Stimulated activated naive CD8-positive, alpha-beta T cell treated with anti-CD3 and anti-CD28 coated beads, Interleukin-15, Interleukin-2, amounts not matched to agents 100 ng/mL and 50 ng/mL, for 24 hours (primary cell): Measurements from ENCODE around the gene GNAT3.

Experiments used
- H3K27ac Mint-ChIP-seq: one replicate; pipeline ENCODE4 v1.8.0; 2021; ENCODE audit warnings: mild to moderate bottlenecking, mixed read lengths
- H3K27me3 Mint-ChIP-seq: one replicate; pipeline ENCODE4 v1.8.0; 2021; ENCODE audit warnings: mixed read lengths
- H3K36me3 Mint-ChIP-seq: one replicate; pipeline ENCODE4 v1.8.0; 2021; ENCODE audit warnings: low read depth, mixed read lengths
- H3K4me1 Mint-ChIP-seq: one replicate; pipeline ENCODE4 v1.8.0; 2021; ENCODE audit warnings: low read depth, mixed read lengths
- H3K4me3 Mint-ChIP-seq: one replicate; pipeline ENCODE4 v1.8.0; 2021; ENCODE audit warnings: mild to moderate bottlenecking, mixed read lengths
- H3K9me3 Mint-ChIP-seq: one replicate; pipeline ENCODE4 v1.8.0; 2021; ENCODE audit warnings: mixed read lengths

The GNAT3 gene

DNA sequence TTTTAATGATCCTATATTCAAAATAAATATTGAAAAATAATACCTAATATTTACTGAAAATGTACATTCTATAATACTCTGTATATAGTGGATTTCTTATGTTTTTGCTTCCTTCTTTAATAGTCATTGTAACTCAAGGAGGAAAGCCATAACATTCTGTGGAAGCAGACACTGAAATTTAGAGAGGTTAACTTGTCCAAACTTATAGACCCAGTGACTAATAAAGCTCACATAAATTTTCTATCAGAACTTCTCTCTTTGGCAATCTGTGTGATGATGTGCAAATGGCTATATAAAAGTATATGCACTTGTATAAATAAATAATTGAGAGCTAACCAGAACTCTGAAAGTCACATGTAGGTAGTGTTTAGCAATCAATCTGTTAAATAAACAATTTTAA is 26.1 kb downstream of the GNAT3 start:
- no peaks in the 10 kb centered on the region for H3K36me3 Mint-ChIP-seq
- H3K4me1 Mint-ChIP-seq, result no peaks in the 10 kb centered on the region
- no peak overlapping the region for H3K4me3 Mint-ChIP-seq
- no peaks in the 10 kb centered on the region for H3K9me3 Mint-ChIP-seq
- H3K27ac Mint-ChIP-seq, result no peak overlapping the region
- no peaks in the 10 kb centered on the region for H3K27me3 Mint-ChIP-seq

DNA sequence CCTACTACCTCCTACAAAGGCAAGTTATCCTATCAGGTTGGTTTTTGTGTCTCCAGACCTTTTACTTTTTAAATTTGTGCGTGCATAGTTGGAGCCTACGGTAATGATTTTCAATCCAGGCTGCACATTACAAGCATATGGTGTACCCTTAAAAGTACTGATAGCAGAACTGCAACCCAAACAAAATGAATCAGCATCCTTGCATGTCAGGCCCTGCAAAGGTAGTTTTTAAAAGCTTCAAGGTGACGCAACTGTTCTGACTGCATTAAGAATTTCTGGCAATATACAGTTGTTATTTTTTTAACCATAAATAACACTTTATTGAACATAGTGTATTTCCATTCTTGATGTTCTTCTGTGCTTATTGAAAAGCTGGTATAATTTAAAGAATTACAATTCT is 28.9 kb downstream of the GNAT3 start:
- Mint-ChIP-seq H3K27me3 (no peaks in the 10 kb centered on the region), H3K4me1 (no peaks in the 10 kb centered on the region), H3K9me3 (no peaks in the 10 kb centered on the region), H3K27ac (no peak overlapping the region), H3K4me3 (no peak overlapping the region), H3K36me3 (no peaks in the 10 kb centered on the region)

DNA sequence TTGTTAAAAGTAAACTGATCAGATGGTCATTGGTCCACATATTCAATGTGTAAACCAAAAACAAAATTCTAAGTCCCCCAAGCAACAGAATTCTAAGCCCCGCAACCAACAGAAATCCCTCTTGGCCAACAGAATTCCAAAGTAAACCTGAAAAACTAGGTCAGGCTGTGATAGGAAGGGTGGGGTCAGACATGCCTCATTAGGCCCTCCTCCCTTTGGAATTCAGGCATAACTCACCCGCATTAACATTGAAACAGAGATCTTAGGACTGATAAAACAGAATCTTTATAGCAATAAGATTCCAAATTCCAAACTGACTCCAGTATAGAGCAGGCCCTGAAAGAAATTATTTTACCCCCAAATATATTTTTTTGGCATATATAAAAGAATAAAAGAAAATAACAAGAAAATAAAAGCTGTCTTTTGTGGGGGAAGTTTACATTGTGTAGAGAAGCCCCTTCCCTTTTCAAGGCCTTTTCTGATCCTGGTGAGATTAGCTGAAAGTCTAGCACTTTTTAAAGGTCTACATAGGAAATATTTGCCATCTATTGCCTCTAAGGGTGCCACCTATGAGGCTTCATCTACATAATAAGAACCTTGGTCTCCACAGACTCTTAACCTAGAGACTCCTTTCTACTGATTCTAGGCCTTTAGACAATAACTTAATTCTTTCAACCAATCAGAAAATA is 30.5 kb downstream of the GNAT3 start:
- Mint-ChIP-seq H3K4me1 (no peaks in the 10 kb centered on the region), H3K9me3 (no peaks in the 10 kb centered on the region), H3K27me3 (no peaks in the 10 kb centered on the region), H3K4me3 (no peak overlapping the region), H3K27ac (no peak overlapping the region), H3K36me3 (no peaks in the 10 kb centered on the region)

DNA sequence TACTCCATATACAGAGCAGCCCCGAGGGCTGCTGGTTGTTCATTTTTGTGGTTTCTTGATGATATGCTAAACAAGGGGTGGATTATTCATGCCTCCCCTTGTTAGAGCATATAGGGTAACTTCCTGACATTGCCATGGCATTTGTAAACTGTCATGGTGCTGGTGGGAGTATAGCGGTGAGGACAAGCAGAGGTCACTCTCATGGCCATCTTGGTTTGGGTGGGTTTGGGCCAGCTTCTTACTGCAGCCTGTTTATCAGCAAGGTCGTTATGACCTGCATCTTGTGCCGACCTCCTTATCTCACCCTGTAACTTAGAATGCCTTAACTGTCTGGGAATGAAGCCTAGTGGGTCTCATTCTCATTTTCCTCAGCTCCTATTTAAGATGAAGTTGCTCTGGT is 31.3 kb downstream of the GNAT3 start:
- no peak overlapping the region for H3K27ac Mint-ChIP-seq
- H3K9me3 Mint-ChIP-seq, result no peaks in the 10 kb centered on the region
- H3K4me3 Mint-ChIP-seq, result no peak overlapping the region
- no peaks in the 10 kb centered on the region for H3K36me3 Mint-ChIP-seq
- H3K4me1 Mint-ChIP-seq, result no peaks in the 10 kb centered on the region
- H3K27me3 Mint-ChIP-seq, result no peaks in the 10 kb centered on the region

DNA sequence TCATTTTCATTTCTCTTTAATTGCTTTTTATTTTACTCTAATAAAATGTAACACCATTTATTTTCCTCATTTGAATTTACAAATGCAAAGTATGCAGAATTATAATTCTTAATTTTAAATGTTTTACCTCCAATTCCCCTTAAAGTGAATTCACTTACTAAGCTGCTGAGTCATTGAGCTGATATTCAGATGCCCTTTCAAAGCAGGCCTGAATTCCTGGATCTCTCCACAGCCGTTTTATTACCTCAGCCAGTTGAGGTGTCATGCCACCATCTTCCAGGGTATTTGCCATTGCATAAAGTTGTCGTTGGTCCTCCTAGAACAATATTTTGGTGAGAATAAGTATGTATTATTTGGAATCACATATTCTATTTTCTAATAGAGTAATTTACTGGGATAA is 33.2 kb downstream of the GNAT3 start:
- no peaks in the 10 kb centered on the region for H3K9me3 Mint-ChIP-seq
- no peaks in the 10 kb centered on the region for H3K27me3 Mint-ChIP-seq
- H3K27ac Mint-ChIP-seq, result no peak overlapping the region
- H3K4me3 Mint-ChIP-seq, result no peak overlapping the region
- no peaks in the 10 kb centered on the region for H3K4me1 Mint-ChIP-seq
- H3K36me3 Mint-ChIP-seq, result no peaks in the 10 kb centered on the region

DNA sequence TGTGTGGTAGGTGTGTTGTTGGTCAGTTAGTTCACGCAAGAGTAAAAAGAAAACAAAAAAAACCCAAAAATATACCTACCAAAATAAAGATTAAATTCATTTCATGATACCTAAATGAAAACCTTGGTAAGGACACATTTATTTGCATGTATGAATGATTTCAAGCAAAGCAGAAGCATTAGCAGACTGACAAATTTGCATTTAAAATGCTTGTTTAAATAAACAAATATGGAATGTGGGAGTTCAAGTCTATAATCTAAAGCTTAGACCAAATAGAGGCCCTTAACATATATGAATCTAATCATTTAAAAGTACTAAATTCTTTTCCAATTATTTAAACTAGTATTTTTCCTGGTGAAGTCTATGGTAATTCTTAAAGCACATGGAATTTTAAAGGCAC is 35.8 kb downstream of the GNAT3 start:
- Mint-ChIP-seq H3K36me3 (no peaks in the 10 kb centered on the region), H3K4me3 (no peak overlapping the region), H3K27ac (no peak overlapping the region), H3K4me1 (no peaks in the 10 kb centered on the region), H3K9me3 (no peaks in the 10 kb centered on the region), H3K27me3 (no peaks in the 10 kb centered on the region)

DNA sequence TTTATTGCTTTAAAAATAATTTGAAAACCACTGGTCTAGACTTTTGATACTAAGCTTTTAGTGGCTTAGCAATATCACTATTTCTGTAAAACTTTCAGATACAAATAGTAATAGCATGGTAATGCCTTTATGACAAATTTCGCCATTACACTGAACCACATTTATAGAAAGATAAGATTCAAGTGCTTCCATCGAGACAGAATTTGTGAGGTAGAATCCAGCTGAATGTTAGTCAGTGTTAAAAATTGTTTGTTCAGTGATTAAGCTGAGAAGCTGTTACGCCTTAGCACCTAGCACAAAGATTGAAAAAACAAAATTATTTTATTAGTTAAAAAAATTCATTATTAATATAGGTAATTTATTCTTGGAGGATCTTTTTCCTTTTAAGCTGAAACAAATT is 36.5 kb downstream of the GNAT3 start:
- Mint-ChIP-seq H3K27me3 (no peaks in the 10 kb centered on the region), H3K4me1 (no peaks in the 10 kb centered on the region), H3K4me3 (no peak overlapping the region), H3K9me3 (no peaks in the 10 kb centered on the region), H3K36me3 (no peaks in the 10 kb centered on the region), H3K27ac (no peak overlapping the region)

DNA sequence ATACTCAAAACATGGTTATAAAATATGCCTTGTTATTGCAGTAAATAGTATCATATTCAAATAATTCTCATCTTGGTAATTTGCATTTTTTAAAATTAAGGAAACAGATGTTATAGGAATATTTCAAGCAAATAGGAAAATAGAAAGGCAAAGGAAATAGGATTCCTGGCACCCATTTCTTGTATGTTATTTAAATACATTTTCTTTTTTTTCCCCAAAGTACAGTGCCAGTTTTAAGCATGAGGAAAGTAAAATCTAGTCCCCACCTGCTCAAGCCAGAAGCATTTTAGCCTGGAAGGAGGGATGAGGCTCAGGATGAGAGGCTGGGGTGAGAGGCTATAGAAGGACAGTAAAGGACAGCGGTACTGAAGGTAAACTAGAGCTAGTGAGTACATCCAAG is 38.1 kb downstream of the GNAT3 start:
- H3K4me3 Mint-ChIP-seq, result no peak overlapping the region
- no peaks in the 10 kb centered on the region for H3K4me1 Mint-ChIP-seq
- no peaks in the 10 kb centered on the region for H3K36me3 Mint-ChIP-seq
- no peaks in the 10 kb centered on the region for H3K9me3 Mint-ChIP-seq
- H3K27ac Mint-ChIP-seq, result no peak overlapping the region
- H3K27me3 Mint-ChIP-seq, result no peaks in the 10 kb centered on the region

DNA sequence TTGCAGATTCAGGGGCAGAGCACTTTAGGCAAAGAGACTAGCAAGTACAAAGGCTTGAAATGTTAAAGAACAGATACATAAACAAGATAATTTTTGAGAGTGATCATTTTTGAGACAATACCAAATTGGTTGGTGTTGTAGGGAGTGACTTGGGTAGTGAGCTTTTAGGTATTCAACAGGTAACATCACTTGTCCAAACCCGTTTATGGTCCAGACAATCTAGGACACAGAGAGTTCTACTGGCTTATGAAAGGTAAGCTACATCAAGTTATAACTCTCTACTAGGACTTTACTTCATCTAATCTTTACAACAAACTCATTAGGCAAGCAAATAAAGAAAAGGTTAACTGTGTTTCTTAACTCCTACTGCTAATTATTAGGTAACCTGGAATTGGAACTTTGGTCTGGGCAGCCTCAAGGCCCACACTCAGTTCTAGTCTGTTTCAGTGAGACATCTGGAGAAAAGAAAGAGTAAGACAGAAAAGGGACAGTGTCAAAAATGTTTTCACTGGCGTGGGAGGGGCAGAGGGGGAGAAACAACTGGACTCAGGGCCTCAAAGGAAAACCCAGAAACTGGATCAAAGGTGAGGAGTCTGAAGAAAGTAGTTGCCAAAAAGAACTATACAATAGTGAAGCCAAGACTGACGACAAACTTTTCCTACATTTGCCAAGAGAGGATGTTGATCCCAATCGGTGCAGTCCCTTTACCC is 39.2 kb downstream of the GNAT3 start:
- H3K27ac Mint-ChIP-seq, result no peak overlapping the region
- H3K27me3 Mint-ChIP-seq, result no peaks in the 10 kb centered on the region
- no peaks in the 10 kb centered on the region for H3K9me3 Mint-ChIP-seq
- no peak overlapping the region for H3K4me3 Mint-ChIP-seq
- H3K36me3 Mint-ChIP-seq, result no peaks in the 10 kb centered on the region
- no peaks in the 10 kb centered on the region for H3K4me1 Mint-ChIP-seq

DNA sequence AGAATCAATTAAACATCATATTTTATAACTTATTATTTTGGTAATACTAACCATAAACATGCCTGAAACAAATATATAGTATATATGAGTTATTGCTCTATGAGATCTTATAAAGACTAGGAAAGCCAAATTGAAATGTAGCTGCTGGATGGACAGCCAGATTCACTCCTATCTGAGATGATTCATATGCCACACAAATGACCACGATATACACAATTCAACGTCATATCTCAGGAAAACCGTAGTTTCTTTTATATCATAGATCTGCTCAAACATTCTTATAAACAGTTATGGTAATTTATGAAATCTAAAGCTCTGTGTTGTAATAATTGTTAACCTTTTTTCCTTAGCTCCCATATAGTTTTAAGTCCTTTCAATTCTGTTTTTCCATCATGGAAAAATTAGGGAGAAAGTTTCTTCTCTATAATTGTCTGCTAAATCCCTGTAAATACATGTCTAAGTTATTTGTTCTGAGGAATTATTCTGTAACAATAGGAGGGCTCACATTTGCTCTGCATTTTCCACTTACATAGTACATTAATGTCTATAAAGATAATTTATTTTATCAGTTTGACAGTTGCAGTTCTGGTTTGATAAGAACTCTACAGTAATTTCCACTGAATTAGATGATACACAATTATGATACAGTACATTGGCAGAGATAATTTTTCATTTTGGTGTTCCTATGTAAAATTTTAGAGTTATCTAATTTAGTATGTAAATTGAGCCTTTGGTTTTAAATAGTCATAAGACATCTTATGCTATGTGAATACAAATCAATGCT is 42.7 kb downstream of the GNAT3 start:
- no peak overlapping the region for H3K27ac Mint-ChIP-seq
- H3K36me3 Mint-ChIP-seq, result no peaks in the 10 kb centered on the region
- no peaks in the 10 kb centered on the region for H3K9me3 Mint-ChIP-seq
- H3K4me3 Mint-ChIP-seq, result no peak overlapping the region
- no peaks in the 10 kb centered on the region for H3K27me3 Mint-ChIP-seq
- no peaks in the 10 kb centered on the region for H3K4me1 Mint-ChIP-seq

DNA sequence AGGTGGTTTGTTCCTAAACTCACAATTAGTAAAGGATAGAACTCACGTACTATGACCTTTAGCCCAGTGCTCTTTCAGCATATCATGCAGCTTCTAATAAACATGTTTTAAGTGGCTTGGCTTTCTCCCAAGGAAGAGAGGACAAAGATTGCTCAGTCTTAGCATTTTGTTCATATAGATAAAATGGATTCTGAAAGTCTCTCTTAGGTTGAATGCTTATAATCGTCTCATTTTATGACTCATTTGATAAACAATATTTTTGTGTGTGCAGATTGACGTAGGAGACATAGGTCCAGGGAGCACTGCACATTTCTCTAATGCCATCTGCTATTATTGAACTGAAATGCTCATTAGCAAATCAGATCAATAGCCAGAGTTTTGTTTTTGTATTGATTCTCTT is 44.8 kb downstream of the GNAT3 start:
- Mint-ChIP-seq H3K4me1 (no peaks in the 10 kb centered on the region), H3K27ac (no peak overlapping the region), H3K9me3 (no peaks in the 10 kb centered on the region), H3K27me3 (no peaks in the 10 kb centered on the region), H3K4me3 (no peak overlapping the region), H3K36me3 (no peaks in the 10 kb centered on the region)

DNA sequence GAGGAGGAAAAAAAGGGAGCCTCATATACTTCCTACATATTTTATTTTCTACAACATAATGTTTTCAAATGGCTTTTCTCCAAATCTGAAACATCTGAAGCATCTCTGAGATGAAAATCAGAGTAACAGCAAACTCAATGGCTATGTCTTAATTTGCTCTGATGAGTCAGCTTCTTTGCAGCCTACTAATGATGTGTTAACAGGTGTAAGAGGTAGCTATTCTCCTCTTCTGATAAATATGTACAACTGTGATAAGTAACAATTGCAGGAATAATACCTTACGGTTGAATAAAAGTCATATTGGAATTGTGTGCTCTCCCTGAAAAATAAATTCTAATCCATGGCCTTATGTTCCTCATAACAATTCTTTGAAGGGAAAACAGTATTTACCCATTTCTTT is 45.2 kb downstream of the GNAT3 start:
- Mint-ChIP-seq H3K27me3 (no peaks in the 10 kb centered on the region), H3K4me1 (no peaks in the 10 kb centered on the region), H3K4me3 (no peak overlapping the region), H3K9me3 (no peaks in the 10 kb centered on the region), H3K27ac (no peak overlapping the region), H3K36me3 (no peaks in the 10 kb centered on the region)

DNA sequence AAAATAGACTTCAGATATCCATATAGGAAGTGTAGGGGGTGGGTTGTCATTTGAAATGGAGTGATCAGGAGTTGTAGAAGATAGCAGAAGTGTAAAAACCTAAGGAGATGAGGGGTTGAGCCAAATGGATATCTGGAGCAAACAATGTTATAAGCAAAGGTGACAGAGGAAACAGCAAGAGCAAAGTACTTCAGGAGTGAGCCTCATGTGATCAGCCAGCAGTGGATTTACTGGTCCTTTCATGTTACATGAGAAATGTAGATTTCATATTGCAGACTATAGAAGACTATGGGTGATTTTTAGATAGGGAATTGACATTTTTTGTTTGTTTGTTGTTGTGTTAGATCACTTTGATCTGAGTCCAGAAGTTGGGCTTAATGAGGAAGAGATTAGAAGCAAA is 47.7 kb downstream of the GNAT3 start:
- Mint-ChIP-seq H3K4me3 (no peak overlapping the region), H3K9me3 (no peaks in the 10 kb centered on the region), H3K27ac (no peak overlapping the region), H3K4me1 (no peaks in the 10 kb centered on the region), H3K27me3 (no peaks in the 10 kb centered on the region), H3K36me3 (no peaks in the 10 kb centered on the region)

DNA sequence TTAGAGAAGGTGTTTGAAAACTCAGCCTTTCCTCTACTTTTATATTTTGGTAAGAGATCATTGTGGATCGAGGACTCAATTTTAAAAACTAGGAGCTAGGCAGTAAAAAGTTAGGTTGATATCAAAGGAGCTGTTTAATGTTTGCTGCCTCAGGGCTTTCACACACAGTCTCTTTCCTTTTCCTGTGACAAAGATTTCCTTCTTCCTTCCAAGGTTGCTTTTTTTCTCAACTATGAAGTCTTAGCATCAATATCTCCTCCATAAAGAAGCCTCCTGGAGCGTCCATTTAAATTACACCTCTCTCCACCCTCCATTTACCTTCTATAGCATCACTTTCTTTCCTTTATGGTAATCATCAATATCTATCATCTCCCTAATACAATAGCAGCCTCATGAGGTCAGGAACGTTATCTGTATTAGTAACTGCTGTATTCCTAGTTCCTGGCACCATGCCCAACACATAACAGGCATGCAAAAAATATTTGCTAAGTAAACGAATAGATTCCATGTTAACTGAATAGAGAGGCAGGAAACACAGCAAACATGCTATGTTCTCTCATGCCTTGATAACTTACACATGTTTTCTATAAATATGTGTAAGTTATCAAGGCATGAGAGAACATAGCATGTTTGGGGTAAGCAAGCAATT is 48.5 kb downstream of the GNAT3 start:
- Mint-ChIP-seq H3K27ac (no peak overlapping the region), H3K9me3 (no peaks in the 10 kb centered on the region), H3K27me3 (no peaks in the 10 kb centered on the region), H3K4me1 (no peaks in the 10 kb centered on the region), H3K4me3 (no peak overlapping the region), H3K36me3 (no peaks in the 10 kb centered on the region)

DNA sequence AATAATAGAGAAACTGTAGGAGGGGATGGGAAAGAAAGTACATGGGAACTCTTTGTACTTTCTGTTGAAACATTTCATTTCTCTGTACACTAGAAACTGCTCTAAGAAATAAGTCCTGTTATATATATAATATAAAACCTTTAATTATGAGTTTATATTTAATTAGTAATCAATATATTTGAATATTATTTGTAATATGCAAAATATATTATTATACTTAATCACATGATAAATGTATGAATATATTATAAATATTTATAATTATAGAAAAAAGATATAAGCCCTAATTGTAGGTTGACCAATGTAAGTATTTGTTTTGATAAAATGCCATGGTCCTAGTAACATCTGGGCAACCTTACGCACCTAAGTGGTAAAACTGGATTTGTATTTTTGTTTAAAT is 51.0 kb downstream of the GNAT3 start:
- no peaks in the 10 kb centered on the region for H3K4me1 Mint-ChIP-seq
- H3K9me3 Mint-ChIP-seq, result no peaks in the 10 kb centered on the region
- no peaks in the 10 kb centered on the region for H3K36me3 Mint-ChIP-seq
- H3K4me3 Mint-ChIP-seq, result no peak overlapping the region
- H3K27ac Mint-ChIP-seq, result no peak overlapping the region
- peaks cover 3% of the 10 kb centered on the region for H3K27me3 Mint-ChIP-seq
